GM19099 (cell line): ENCODE data around the gene CSAD.

Experiments
- POLR2A ChIP-seq: IDR thresholded peaks from 3 replicates; pipeline ENCODE4 v1.6.1; 2011; ENCODE audit warnings: low read depth; ENCODE audit not compliant: insufficient read length; ENCODE audit errors: extremely low read depth

Gene CSAD

GRCh38 chr12:53221203-53222080 lies 40.7 kb upstream of the CSAD start:
- peak; percentile 51 for TF ChIP-seq POLR2A

GRCh38 chr12:53220694-53221202 lies 40.0 kb upstream of the CSAD start:
- no peak for TF ChIP-seq POLR2A

GRCh38 chr12:53219956-53220693 lies 39.4 kb upstream of the CSAD start:
- TF ChIP-seq POLR2A, result no peak

GRCh38 chr12:53219292-53219955 lies 38.7 kb upstream of the CSAD start:
- TF ChIP-seq POLR2A, result no peak

GRCh38 chr12:53218551-53219291 lies 38.0 kb upstream of the CSAD start:
- TF ChIP-seq POLR2A, result no peak

- TF ChIP-seq POLR2A, result no peak
Measured at GRCh38 chr12:53217931-53218307, 37.2 kb upstream of the CSAD start.

GRCh38 chr12:53217051-53217930 lies 36.6 kb upstream of the CSAD start:
- TF ChIP-seq POLR2A, result no peak

GRCh38 chr12:53215497-53215896 lies 34.8 kb upstream of the CSAD start:
- TF ChIP-seq POLR2A, result no peak

GRCh38 chr12:53214687-53215455 lies 34.1 kb upstream of the CSAD start:
- no peak for TF ChIP-seq POLR2A

GRCh38 chr12:53214221-53214620 lies 33.5 kb upstream of the CSAD start:
- no peak for TF ChIP-seq POLR2A

- TF ChIP-seq POLR2A, result no peak
Measured at GRCh38 chr12:53213348-53213747, 32.6 kb upstream of the CSAD start.

GRCh38 chr12:53212931-53213330 lies 32.2 kb upstream of the CSAD start:
- TF ChIP-seq POLR2A, result no peak
